CD4-positive, alpha-beta T cell (primary cell): Measurements from ENCODE around the gene MGAM2. TPM values are rescaled to one million over a fixed set of nuclear protein-coding genes. Genes with fewer than 3 reads are reported as not detected.

Source experiments
- ATAC-seq: fragments of 200-7000 bp; cut with Tn5 transposase; one replicate; pipeline ENCODE4 v1.10.0; 2022; ENCODE audit warnings: mild to moderate bottlenecking; ENCODE audit not compliant: poor library complexity
- CTCF ChIA-PET: fragments of 350-600 bp; sonication (Branson Sonifier 250); formaldehyde crosslinking; loops from one replicate; lab custom pipeline; 2021; ENCODE audit warnings: antibody characterized with exemption, inconsistent platforms; lab: Charles Lee
- POLR2A ChIA-PET: fragments of 350-600 bp; sonication (Branson Sonifier 250); formaldehyde crosslinking; loops from one replicate; lab custom pipeline; 2021; ENCODE audit warnings: antibody characterized with exemption, inconsistent platforms; lab: Charles Lee
- DNase-seq, 14 experiments: peaks; one replicate each; pipeline ENCODE4 v3.0.0-alpha.2; 2013 to 2020; ENCODE audit warnings: mixed read lengths in 2 of 14
- H3K27ac ChIP-seq, 2 donors: one replicate each; pipeline versions ENCODE4 v1.5.1 to v1.7.0; 2013; ENCODE audit warnings: low read length in 2 of 2, low read depth in 1 of 2, mild to moderate bottlenecking in 1 of 2
- H3K27me3 ChIP-seq, 2 experiments: 1 replicate in 1 of 2; 2 replicates in 1 of 2; pipeline versions ENCODE4 v1.6.1 to v1.7.0; 2013; ENCODE audit warnings: low read length in 2 of 2, control low read depth in 1 of 2, mild to moderate bottlenecking in 1 of 2, moderate library complexity in 1 of 2; ENCODE audit not compliant: insufficient read depth in 2 of 2, control insufficient read depth in 1 of 2
- H3K36me3 ChIP-seq: one replicate; pipeline ENCODE4 v1.6.1; 2013; ENCODE audit warnings: low read length, control low read depth; ENCODE audit not compliant: insufficient read depth
- H3K4me1 ChIP-seq: one replicate; pipeline ENCODE4 v1.6.1; 2013; ENCODE audit warnings: low read length, control low read depth; ENCODE audit not compliant: insufficient read depth
- H3K4me3 ChIP-seq: one replicate; pipeline ENCODE4 v1.5.1; 2013; ENCODE audit warnings: mild to moderate bottlenecking, low read length, moderate library complexity
- H3K9me3 ChIP-seq, 2 experiments: 1 replicate in 1 of 2; 2 replicates in 1 of 2; pipeline versions ENCODE4 v1.6.1 to v1.7.0; 2013; ENCODE audit warnings: low read length in 2 of 2, mild to moderate bottlenecking in 2 of 2, control low read depth in 1 of 2, moderate library complexity in 1 of 2; ENCODE audit not compliant: control insufficient read depth in 1 of 2, insufficient read depth in 1 of 2
- H3K27ac Mint-ChIP-seq: one replicate; pipeline ENCODE4 v1.8.0; 2020; ENCODE audit warnings: mixed read lengths
- H3K27me3 Mint-ChIP-seq: one replicate; pipeline ENCODE4 v1.8.0; 2021; ENCODE audit warnings: mixed read lengths
- H3K36me3 Mint-ChIP-seq: one replicate; pipeline ENCODE4 v1.8.0; 2021; ENCODE audit warnings: low read depth, mixed read lengths
- H3K4me1 Mint-ChIP-seq: one replicate; pipeline ENCODE4 v1.8.0; 2021; ENCODE audit warnings: low read depth, mixed read lengths
- H3K4me3 Mint-ChIP-seq: one replicate; pipeline ENCODE4 v1.8.0; 2020; ENCODE audit warnings: mild to moderate bottlenecking, mixed read lengths
- H3K9me3 Mint-ChIP-seq: one replicate; pipeline ENCODE4 v1.8.0; 2020; ENCODE audit warnings: mixed read lengths
- intact Hi-C, 2 experiments: fragments of 100-400 bp; cut with DNase I in 1 of 2; cut with micrococcal nuclease in 1 of 2; formaldehyde crosslinking; loops; one replicate each; pipeline versions ENCODE4 v1.15.1 to v1.9.0; 2023 to 2025; cut with DNase I, micrococcal nuclease
- total RNA-seq, 174 experiments: library from RNA in 2 of 174; stranded (reverse) in 2 of 174; gene quantifications; one replicate each; pipeline ENCODE4 v1.2.3 and lab custom pipeline; 2021 to 2026
- TF ChIP-seq, protein P1 (sequence below): fragments of 200-600 bp; IDR thresholded peaks from one replicate; pipeline ENCODE4 v1.8.0; 2022; ENCODE audit warnings: antibody characterized with exemption, mild to moderate bottlenecking

Gene MGAM2
- total RNA-seq, 2 experiments from 2014 or later, result not detected

DNA sequence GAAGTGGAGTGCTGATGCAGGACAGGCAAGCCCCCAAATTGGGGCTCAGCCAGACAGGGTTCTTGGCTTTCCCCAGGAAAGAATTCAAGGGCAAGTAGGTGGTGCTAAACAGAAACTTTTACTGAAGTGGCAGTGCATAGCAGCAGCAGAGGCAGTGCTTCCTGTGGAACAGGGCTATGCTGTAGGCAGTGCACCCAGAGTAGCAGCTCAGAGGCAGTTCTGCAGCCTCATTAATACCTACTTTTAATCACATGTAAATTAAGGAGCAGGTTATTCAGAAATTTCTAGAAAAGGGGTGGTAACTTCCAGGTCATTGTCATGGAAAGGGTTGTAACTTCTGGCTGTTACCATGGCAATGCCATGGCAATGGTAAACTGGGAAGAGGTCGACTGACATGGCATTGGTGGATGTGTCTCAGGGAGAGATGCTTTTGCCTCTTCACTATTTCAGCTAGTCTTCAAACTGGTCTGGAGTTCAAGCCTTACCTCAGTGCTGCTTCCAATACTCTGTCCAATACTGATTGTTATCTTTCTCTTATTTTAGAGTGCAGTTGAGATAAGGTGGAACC is 117.1 kb downstream of the MGAM2 start:
- no peak for DNase-seq
- Histone ChIP-seq H3K9me3 (no peaks in the 10 kb centered on the region), H3K27me3 (no peaks in the 10 kb centered on the region), H3K36me3 (no peaks in the 10 kb centered on the region), H3K27ac (no peak overlapping the region), H3K4me3 (no peak overlapping the region), H3K4me1 (no peaks in the 10 kb centered on the region)
- H3K9me3 Mint-ChIP-seq, result no peaks in the 10 kb centered on the region
- H3K27me3 Mint-ChIP-seq, result peaks cover 34% of the 10 kb centered on the region
- intact Hi-C loops, result no loop called here
- no peaks in the 10 kb centered on the region for H3K36me3 Mint-ChIP-seq
- TF ChIP-seq, protein P1, sequence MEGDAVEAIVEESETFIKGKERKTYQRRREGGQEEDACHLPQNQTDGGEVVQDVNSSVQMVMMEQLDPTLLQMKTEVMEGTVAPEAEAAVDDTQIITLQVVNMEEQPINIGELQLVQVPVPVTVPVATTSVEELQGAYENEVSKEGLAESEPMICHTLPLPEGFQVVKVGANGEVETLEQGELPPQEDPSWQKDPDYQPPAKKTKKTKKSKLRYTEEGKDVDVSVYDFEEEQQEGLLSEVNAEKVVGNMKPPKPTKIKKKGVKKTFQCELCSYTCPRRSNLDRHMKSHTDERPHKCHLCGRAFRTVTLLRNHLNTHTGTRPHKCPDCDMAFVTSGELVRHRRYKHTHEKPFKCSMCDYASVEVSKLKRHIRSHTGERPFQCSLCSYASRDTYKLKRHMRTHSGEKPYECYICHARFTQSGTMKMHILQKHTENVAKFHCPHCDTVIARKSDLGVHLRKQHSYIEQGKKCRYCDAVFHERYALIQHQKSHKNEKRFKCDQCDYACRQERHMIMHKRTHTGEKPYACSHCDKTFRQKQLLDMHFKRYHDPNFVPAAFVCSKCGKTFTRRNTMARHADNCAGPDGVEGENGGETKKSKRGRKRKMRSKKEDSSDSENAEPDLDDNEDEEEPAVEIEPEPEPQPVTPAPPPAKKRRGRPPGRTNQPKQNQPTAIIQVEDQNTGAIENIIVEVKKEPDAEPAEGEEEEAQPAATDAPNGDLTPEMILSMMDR, result no peak
- H3K4me1 Mint-ChIP-seq, result no peaks in the 10 kb centered on the region
- ChIA-PET POLR2A (no interaction called here), CTCF (no interaction called here)
- ATAC-seq, result no peak
- no peak overlapping the region for H3K27ac Mint-ChIP-seq
- H3K4me3 Mint-ChIP-seq, result no peak overlapping the region

DNA sequence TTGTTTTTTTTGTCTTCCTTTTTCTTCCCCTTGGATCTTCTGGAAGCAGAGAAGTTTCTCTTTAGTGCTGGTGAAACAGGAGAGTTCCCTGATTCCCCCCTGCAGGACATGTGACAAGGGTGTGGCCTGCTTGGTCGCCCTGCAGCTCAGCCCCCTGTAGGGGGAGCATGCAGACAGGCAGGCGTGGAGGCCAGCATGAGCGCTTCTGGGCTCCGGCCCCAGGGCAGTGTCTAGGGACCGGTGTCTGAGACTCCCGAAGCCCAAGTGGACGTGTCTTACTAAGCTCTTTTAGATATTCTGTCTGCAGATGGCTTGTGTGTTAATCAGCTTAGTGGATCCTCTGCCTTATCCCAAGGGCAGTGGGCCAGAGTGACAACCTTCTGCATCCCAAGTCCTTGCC is 120.2 kb downstream of the MGAM2 start:
- ChIA-PET POLR2A (no interaction called here), CTCF (no interaction called here)

DNA sequence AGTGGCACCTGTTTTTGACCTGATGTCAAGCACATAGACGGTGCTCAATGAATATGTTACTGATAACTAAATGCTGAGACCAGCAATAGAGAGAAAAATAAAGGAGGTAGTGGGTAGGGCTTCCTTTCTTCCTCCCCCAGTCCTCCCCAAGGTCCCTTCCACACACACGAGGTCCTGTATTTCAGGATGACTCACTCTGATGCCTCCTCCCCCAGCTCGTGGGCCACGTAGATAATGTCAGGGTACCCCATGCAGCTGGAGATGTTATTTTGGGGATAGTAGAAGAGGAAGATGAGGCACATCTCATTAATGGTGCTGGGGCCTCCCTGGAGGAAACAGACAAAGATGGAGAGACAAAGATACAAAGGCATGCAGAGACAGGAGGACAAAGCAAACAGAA is 129.0 kb downstream of the MGAM2 start:
- ATAC-seq (no peak), DNase-seq (no peak)
- H3K9me3 Mint-ChIP-seq, result no peaks in the 10 kb centered on the region
- intact Hi-C loops, result no loop called here
- Histone ChIP-seq H3K27ac (no peak overlapping the region), H3K4me1 (no peaks in the 10 kb centered on the region), H3K4me3 (no peak overlapping the region), H3K36me3 (no peaks in the 10 kb centered on the region), H3K9me3 (no peaks in the 10 kb centered on the region), H3K27me3 (no peaks in the 10 kb centered on the region)
- ChIA-PET POLR2A (no interaction called here), CTCF (no interaction called here)
- H3K4me1 Mint-ChIP-seq, result no peaks in the 10 kb centered on the region
- H3K4me3 Mint-ChIP-seq, result no peak overlapping the region
- TF ChIP-seq, protein P1, result no peak
- no peaks in the 10 kb centered on the region for H3K36me3 Mint-ChIP-seq
- no peak overlapping the region for H3K27ac Mint-ChIP-seq
- peaks cover 18% of the 10 kb centered on the region for H3K27me3 Mint-ChIP-seq

More for the DNA sequence above, 120.2 kb downstream of the MGAM2 start:
- Histone ChIP-seq H3K9me3 (peaks cover 0 to 3% of the 10 kb centered on the region in 2 experiments), H3K4me3 (no peak overlapping the region), H3K27ac (no peak overlapping the region), H3K4me1 (no peaks in the 10 kb centered on the region), H3K27me3 (no peaks in the 10 kb centered on the region), H3K36me3 (no peaks in the 10 kb centered on the region)
- Mint-ChIP-seq H3K27me3 (peaks cover 30% of the 10 kb centered on the region), H3K4me1 (no peaks in the 10 kb centered on the region), H3K9me3 (no peaks in the 10 kb centered on the region), H3K36me3 (no peaks in the 10 kb centered on the region), H3K27ac (no peak overlapping the region), H3K4me3 (no peak overlapping the region)
- DNase-seq, result no peak
- TF ChIP-seq, protein P1, result no peak
- no peak for ATAC-seq
- intact Hi-C loops, result no loop called here
